ENCODE data around the gene GNPTAB.

DNA sequence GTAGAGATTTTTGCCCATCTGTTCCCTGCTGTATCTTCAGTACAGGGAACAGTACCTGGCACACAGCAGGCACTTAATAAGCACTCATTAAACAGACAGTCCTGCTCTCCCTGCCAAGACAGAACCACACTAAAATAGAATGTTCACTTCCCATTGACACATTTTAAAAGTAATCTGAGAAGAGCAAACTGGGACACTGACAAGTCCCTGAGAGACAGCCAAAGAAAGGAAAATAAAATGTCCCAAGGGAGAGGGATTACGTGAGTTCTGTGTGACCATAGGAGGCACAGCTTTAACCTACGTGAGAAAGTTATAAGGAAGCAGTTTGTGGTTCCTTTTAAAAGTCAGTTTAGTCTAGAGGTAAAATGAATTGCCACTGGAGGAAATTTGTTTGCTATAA is 47.6 kb downstream of the GNPTAB start:
- TF ChIP-seq, protein P1, sequence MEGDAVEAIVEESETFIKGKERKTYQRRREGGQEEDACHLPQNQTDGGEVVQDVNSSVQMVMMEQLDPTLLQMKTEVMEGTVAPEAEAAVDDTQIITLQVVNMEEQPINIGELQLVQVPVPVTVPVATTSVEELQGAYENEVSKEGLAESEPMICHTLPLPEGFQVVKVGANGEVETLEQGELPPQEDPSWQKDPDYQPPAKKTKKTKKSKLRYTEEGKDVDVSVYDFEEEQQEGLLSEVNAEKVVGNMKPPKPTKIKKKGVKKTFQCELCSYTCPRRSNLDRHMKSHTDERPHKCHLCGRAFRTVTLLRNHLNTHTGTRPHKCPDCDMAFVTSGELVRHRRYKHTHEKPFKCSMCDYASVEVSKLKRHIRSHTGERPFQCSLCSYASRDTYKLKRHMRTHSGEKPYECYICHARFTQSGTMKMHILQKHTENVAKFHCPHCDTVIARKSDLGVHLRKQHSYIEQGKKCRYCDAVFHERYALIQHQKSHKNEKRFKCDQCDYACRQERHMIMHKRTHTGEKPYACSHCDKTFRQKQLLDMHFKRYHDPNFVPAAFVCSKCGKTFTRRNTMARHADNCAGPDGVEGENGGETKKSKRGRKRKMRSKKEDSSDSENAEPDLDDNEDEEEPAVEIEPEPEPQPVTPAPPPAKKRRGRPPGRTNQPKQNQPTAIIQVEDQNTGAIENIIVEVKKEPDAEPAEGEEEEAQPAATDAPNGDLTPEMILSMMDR (conservative IDR thresholded peaks at IDR 0.05; ENCODE audit: low read length) = no peak
- no peak for TF ChIP-seq EZH2phosphoT487 (IDR thresholded peaks at IDR 0.05; ENCODE audit: borderline replicate concordance, low read depth, low read length)
